Astrocyte (in vitro differentiated cells and primary cell): Measurements from ENCODE around the gene EFCAB6.

Experiments used
- CTCF ChIP-seq: IDR thresholded peaks from 2 replicates; pipeline ENCODE4 v1.5.1; 2011; ENCODE audit warnings: low read depth, mild to moderate bottlenecking, inconsistent platforms, low read length, moderate library complexity; ENCODE audit not compliant: insufficient read depth
- EZH2 ChIP-seq: IDR thresholded peaks from 2 replicates; pipeline ENCODE4 v1.6.1; 2012; ENCODE audit warnings: mild to moderate bottlenecking, low read length, inconsistent platforms; ENCODE audit not compliant: insufficient read depth

DNA sequence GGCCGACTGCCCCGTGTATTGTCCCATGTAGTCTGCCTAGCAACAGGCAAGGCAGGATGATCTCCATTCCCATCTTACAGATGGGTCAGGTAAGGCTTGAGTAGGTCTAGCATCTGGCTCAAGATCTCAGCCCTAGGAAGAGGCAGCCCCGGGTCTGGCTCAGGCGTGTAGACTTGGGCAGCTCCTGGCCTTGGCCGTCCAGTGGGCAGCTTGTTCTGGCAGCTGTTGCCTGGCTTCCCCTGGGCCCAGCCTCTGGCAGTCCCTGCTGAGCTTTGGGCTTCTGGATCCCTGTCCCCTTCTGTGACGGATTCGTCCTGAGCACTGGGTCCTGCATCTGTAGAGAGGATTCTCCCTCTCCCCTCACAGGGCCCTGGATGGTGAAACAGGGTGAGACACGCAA lies 327.9 kb downstream of the EFCAB6 start:
- TF ChIP-seq EZH2 (no peak), CTCF (no peak)
